GM11168 (cell line): Measurements from ENCODE around the gene PLCG1.
"Not testable (repeated sequence)": the region's sequence is repeated elsewhere in the genome, so short reads cannot be mapped to it uniquely, and the experiment has no call there.

Source experiments
- in situ Hi-C: fragments of 300-500 bp; cut with MboI; formaldehyde crosslinking; loops from one replicate; pipeline ENCODE4 v1.12.0; 2022; ENCODE audit warnings: low sequenced_read_pairs; ENCODE audit not compliant: unreplicated experiment

Gene PLCG1

GRCh38 chr20:41136680-41137613 lies at the start of gene PLCG1:
PLCG1 (plus strand) TSS chr20:41137543; CDS start chr20:41137642, 99 bp downstream.
- in situ Hi-C loops = loop anchor here (10.0 kb wide), 1 partner anchor 198 kb away; no protein-coding TSS in a partner anchor

GRCh38 chr20:41087777-41088176 lies 49.6 kb upstream of the PLCG1 start:
- in situ Hi-C loops = no loop called here

GRCh38 chr20:41089555-41089954 lies 47.8 kb upstream of the PLCG1 start:
- in situ Hi-C loops = no loop called here

- in situ Hi-C loops = loop anchor here (5.0 kb wide), 1 partner anchor 125 kb away; no protein-coding TSS in a partner anchor
Observed at GRCh38 chr20:41091927-41092326, 45.4 kb upstream of the PLCG1 start.

GRCh38 chr20:41094353-41095055 lies 42.8 kb upstream of the PLCG1 start:
- in situ Hi-C loops = loop anchor here (5.0 kb wide), 1 partner anchor 127 kb away; no protein-coding TSS in a partner anchor

GRCh38 chr20:41095110-41095969 lies 42.0 kb upstream of the PLCG1 start:
- in situ Hi-C loops = no loop called here

GRCh38 chr20:41098703-41099250 lies 38.6 kb upstream of the PLCG1 start:
- in situ Hi-C loops = no loop called here

GRCh38 chr20:41100001-41100480 lies 37.3 kb upstream of the PLCG1 start:
- in situ Hi-C loops = no loop called here

- in situ Hi-C loops = no loop called here
Observed at GRCh38 chr20:41101660-41102059, 35.7 kb upstream of the PLCG1 start.

GRCh38 chr20:41108531-41108930 lies 28.8 kb upstream of the PLCG1 start:
- in situ Hi-C loops = no loop called here

- in situ Hi-C loops = no loop called here
Observed at GRCh38 chr20:41110012-41110411, 27.3 kb upstream of the PLCG1 start.

- in situ Hi-C loops = no loop called here
Observed at GRCh38 chr20:41110930-41111577, 26.3 kb upstream of the PLCG1 start.

GRCh38 chr20:41111578-41111951 lies 25.8 kb upstream of the PLCG1 start:
- in situ Hi-C loops = no loop called here

- in situ Hi-C loops = no loop called here
Observed at GRCh38 chr20:41116282-41116956, 20.9 kb upstream of the PLCG1 start.

GRCh38 chr20:41118159-41118558 lies 19.2 kb upstream of the PLCG1 start:
- in situ Hi-C loops = not testable (repeated sequence)

- in situ Hi-C loops = no loop called here
Observed at GRCh38 chr20:41118632-41119031, 18.7 kb upstream of the PLCG1 start.

- in situ Hi-C loops = no loop called here
Observed at GRCh38 chr20:41119614-41120561, 17.5 kb upstream of the PLCG1 start.

GRCh38 chr20:41121399-41121798 lies 15.9 kb upstream of the PLCG1 start:
- in situ Hi-C loops = no loop called here
